Peyer's patch (tissue), 4 donors: ENCODE data around the gene CEACAM5.

Source experiments
- CTCF ChIP-seq, 6 experiments: fragments of 450-650 bp in 4 of 6; fragments of 200-600 bp in 2 of 6; sonication (generic) in 1 of 6; IDR thresholded peaks; one replicate each; pipeline ENCODE4 v1.5.1; 2017 to 2019; ENCODE audit warnings: antibody characterized with exemption in 6 of 6, mild to moderate bottlenecking in 3 of 6, moderate library complexity in 1 of 6
- POLR2A ChIP-seq, 2 donors: fragments of 450-650 bp; IDR thresholded peaks; one replicate each; pipeline ENCODE4 v1.5.1; 2017; ENCODE audit warnings: antibody characterized with exemption in 2 of 2, mild to moderate bottlenecking in 2 of 2, moderate library complexity in 2 of 2

- TF ChIP-seq POLR2A (IDR thresholded peaks at IDR 0.05) (no peak), CTCF (IDR thresholded peaks at IDR 0.05) (no peak)
Measured at GRCh38 chr19:41767115-41767514, 58.7 kb downstream of the CEACAM5 start.
